H9 (cell line): ENCODE data around the gene RDH14. TPM values are rescaled to one million over a fixed set of nuclear protein-coding genes. Genes with fewer than 3 reads are reported as not detected.

ENCODE experiments used
- DNase-seq: peaks from one replicate; pipeline ENCODE4 v3.0.0-alpha.2; 2017
- H2AFZ ChIP-seq: one replicate; pipeline ENCODE4 v1.6.1; 2013; ENCODE audit warnings: mild to moderate bottlenecking, low read length, control low read depth, moderate library complexity
- H2AK5ac ChIP-seq: 2 replicates; pipeline ENCODE4 v1.6.1; 2013; ENCODE audit warnings: low read length, control low read depth, mixed read lengths; ENCODE audit not compliant: insufficient read length
- H2BK120ac ChIP-seq: one replicate; pipeline ENCODE4 v1.6.1; 2013; ENCODE audit warnings: low read depth, mild to moderate bottlenecking, low read length, control low read depth, inconsistent platforms; ENCODE audit not compliant: poor library complexity, severe bottlenecking
- H2BK12ac ChIP-seq: 2 replicates; pipeline ENCODE4 v1.6.1; 2013; ENCODE audit warnings: low read length, control low read depth, mixed read lengths, low read depth; ENCODE audit not compliant: insufficient read length
- H2BK15ac ChIP-seq: 2 replicates; pipeline ENCODE4 v1.6.1; 2013; ENCODE audit warnings: low read depth, low read length, control low read depth
- H2BK20ac ChIP-seq: one replicate; pipeline ENCODE4 v1.6.1; 2013; ENCODE audit warnings: low read depth, mild to moderate bottlenecking, low read length, control low read depth, inconsistent platforms; ENCODE audit not compliant: poor library complexity, severe bottlenecking
- H2BK5ac ChIP-seq: 2 replicates; pipeline ENCODE4 v1.6.1; 2013; ENCODE audit warnings: low read length, control low read depth, mixed read lengths; ENCODE audit not compliant: insufficient read length
- H3K14ac ChIP-seq: 2 replicates; pipeline ENCODE4 v1.6.1; 2013; ENCODE audit warnings: low read length, control low read depth; ENCODE audit not compliant: insufficient read depth
- H3K18ac ChIP-seq: 2 replicates; pipeline ENCODE4 v1.6.1; 2013; ENCODE audit warnings: low read depth, mild to moderate bottlenecking, mixed read lengths, low read length, control low read depth; ENCODE audit not compliant: insufficient read length
- H3K23ac ChIP-seq: 2 replicates; pipeline ENCODE4 v1.6.1; 2013; ENCODE audit warnings: low read length, control low read depth, mixed read lengths, low read depth; ENCODE audit not compliant: insufficient read length
- H3K23me2 ChIP-seq: 2 replicates; pipeline ENCODE4 v1.6.1; 2013; ENCODE audit warnings: low read depth, mild to moderate bottlenecking, mixed read lengths, low read length, control low read depth; ENCODE audit not compliant: insufficient read length, poor library complexity, severe bottlenecking
- H3K27ac ChIP-seq: 2 replicates; pipeline ENCODE4 v1.5.1; 2013; ENCODE audit warnings: low read length, control low read depth, mixed read lengths, low read depth; ENCODE audit not compliant: insufficient read length
- H3K27me3 ChIP-seq: 2 replicates; pipeline ENCODE4 v1.6.1; 2013; ENCODE audit warnings: low read length, control low read depth, inconsistent platforms; ENCODE audit not compliant: insufficient read depth
- H3K4ac ChIP-seq: 2 replicates; pipeline ENCODE4 v1.6.1; 2013; ENCODE audit warnings: low read depth, mild to moderate bottlenecking, control low read depth, inconsistent platforms, low read length, moderate library complexity
- H3K4me1 ChIP-seq: 2 replicates; pipeline ENCODE4 v1.6.1; 2013; ENCODE audit warnings: low read length, control low read depth, inconsistent platforms; ENCODE audit not compliant: insufficient read depth
- H3K4me2 ChIP-seq: 2 replicates; pipeline ENCODE4 v1.6.1; 2013; ENCODE audit warnings: low read length, control low read depth, mixed read lengths; ENCODE audit not compliant: insufficient read length, insufficient read depth
- H3K56ac ChIP-seq: 2 replicates; pipeline ENCODE4 v1.6.1; 2013; ENCODE audit warnings: low read depth, mild to moderate bottlenecking, mixed read lengths, low read length, control low read depth; ENCODE audit not compliant: insufficient read length
- H3K79me1 ChIP-seq: 2 replicates; pipeline ENCODE4 v1.6.1; 2013; ENCODE audit warnings: low read depth, mild to moderate bottlenecking, moderate library complexity, low read length, control low read depth, inconsistent platforms; ENCODE audit not compliant: insufficient read depth, poor library complexity, severe bottlenecking
- H3K79me2 ChIP-seq: 2 replicates; pipeline ENCODE4 v1.6.1; 2013; ENCODE audit warnings: low read length, control low read depth, inconsistent platforms; ENCODE audit not compliant: insufficient read depth
- H3K9ac ChIP-seq: 2 replicates; pipeline ENCODE4 v1.6.1; 2013; ENCODE audit warnings: low read length, control low read depth, mixed read lengths; ENCODE audit not compliant: insufficient read length; ENCODE audit errors: extremely low read depth
- H3K9me3 ChIP-seq: one replicate; pipeline ENCODE4 v1.6.1; 2013; ENCODE audit warnings: low read depth, low read length, inconsistent platforms; ENCODE audit not compliant: control insufficient read depth
- H3T11ph ChIP-seq: one replicate; pipeline ENCODE4 v1.6.1; 2013; ENCODE audit warnings: mild to moderate bottlenecking, low read length, control low read depth, inconsistent platforms
- H4K20me1 ChIP-seq: one replicate; pipeline ENCODE4 v1.6.1; 2013; ENCODE audit not compliant: control insufficient read depth, insufficient read length, insufficient read depth
- H4K5ac ChIP-seq: 2 replicates; pipeline ENCODE4 v1.6.1; 2013; ENCODE audit warnings: low read depth, mild to moderate bottlenecking, mixed read lengths, low read length, control low read depth; ENCODE audit not compliant: insufficient read length
- H4K8ac ChIP-seq: replicated peaks from 2 replicates; pipeline ENCODE4 v1.6.1; 2013; ENCODE audit warnings: low read length, control low read depth, mixed read lengths, low read depth; ENCODE audit not compliant: insufficient read length
- H4K91ac ChIP-seq: 2 replicates; pipeline ENCODE4 v1.6.1; 2013; ENCODE audit warnings: low read depth, mild to moderate bottlenecking, moderate library complexity, mixed read lengths, low read length, control low read depth; ENCODE audit not compliant: insufficient read length
- H3K27ac Mint-ChIP-seq, 3 experiments: 2 replicates in 2 of 3; 3 replicates in 1 of 3; pipeline ENCODE4 v1.8.0; 2020 to 2021; ENCODE audit warnings: mixed read lengths in 3 of 3, mild to moderate bottlenecking in 1 of 3, moderate library complexity in 1 of 3
- H3K27me3 Mint-ChIP-seq: 2 replicates; pipeline ENCODE4 v1.8.0; 2021; ENCODE audit warnings: low read depth, mild to moderate bottlenecking, moderate library complexity, mixed read lengths
- H3K36me3 Mint-ChIP-seq, 3 experiments: 2 replicates in 2 of 3; 3 replicates in 1 of 3; pipeline ENCODE4 v1.8.0; 2020 to 2021; ENCODE audit warnings: low read depth in 3 of 3, mixed read lengths in 3 of 3; ENCODE audit not compliant: insufficient read depth in 1 of 3
- H3K4me1 Mint-ChIP-seq, 2 experiments: 2 replicates each; pipeline ENCODE4 v1.8.0; 2020; ENCODE audit warnings: mixed read lengths in 2 of 2
- H3K4me3 Mint-ChIP-seq, 2 experiments: 2 replicates in 1 of 2; 3 replicates in 1 of 2; pipeline ENCODE4 v1.8.0; 2020 to 2021; ENCODE audit warnings: mild to moderate bottlenecking in 2 of 2, mixed read lengths in 2 of 2, moderate library complexity in 1 of 2
- H3K9me3 Mint-ChIP-seq, 2 experiments: 2 replicates in 1 of 2; 3 replicates in 1 of 2; pipeline ENCODE4 v1.8.0; 2020; ENCODE audit warnings: mild to moderate bottlenecking in 2 of 2, mixed read lengths in 2 of 2, moderate library complexity in 1 of 2
- CTCF ChIP-seq: fragments of 200-600 bp; sonication (generic); conservative IDR thresholded peaks from 3 replicates; pipeline ENCODE4 v1.8.0; 2021; ENCODE audit warnings: antibody characterized with exemption, mild to moderate bottlenecking
- WGBS: extraction: QIAGEN DNeasy Blood & Tissue Kit; methylation state at CpG from one replicate; pipeline ENCODE4 v1.1.7; 2013; ENCODE audit warnings: missing lambda C conversion rate, low lambda C conversion rate, mixed read lengths; ENCODE audit not compliant: insufficient read length; ENCODE audit errors: extremely low coverage; 5-methylcytosine and 5-hydroxymethylcytosine counted together
- total RNA-seq: library from RNA; stranded (reverse); gene quantifications from 2 replicates; pipeline ENCODE4 v1.2.1, GENCODE V29; 2021

RDH14 gene
- total RNA-seq, 1 experiment from 2014 or later = 25.5 TPM

- no peak overlapping the region for H4K8ac ChIP-seq
- no peak overlapping the region for H2BK120ac ChIP-seq
- H3K23me2 ChIP-seq = no peaks in the 10 kb centered on the region
- no peak overlapping the region for H2BK5ac ChIP-seq
- H3K9ac ChIP-seq = no peak overlapping the region
- H4K5ac ChIP-seq = no peak overlapping the region
- no peak overlapping the region for H3K4me3 Mint-ChIP-seq
- H3K27me3 ChIP-seq = no peaks in the 10 kb centered on the region
- no peak overlapping the region for H2AFZ ChIP-seq
- no peaks in the 10 kb centered on the region for H3K4me1 ChIP-seq
- H3K27ac ChIP-seq = no peak overlapping the region
- WGBS = no CpG with 5 or more reads among the region's 3 CpGs
- H3T11ph ChIP-seq = no peak overlapping the region
- H3K27ac Mint-ChIP-seq = no peak overlapping the region
- no peaks in the 10 kb centered on the region for H3K9me3 ChIP-seq
- H3K56ac ChIP-seq = no peak overlapping the region
- peaks cover 11 to 16% of the 10 kb centered on the region in 2 experiments for H3K9me3 Mint-ChIP-seq
- no peak overlapping the region for H3K14ac ChIP-seq
- H3K4me2 ChIP-seq = no peak overlapping the region
- no peak overlapping the region for H3K4ac ChIP-seq
- H2BK12ac ChIP-seq = no peak overlapping the region
- no peak overlapping the region for H3K18ac ChIP-seq
- no peak overlapping the region for H2BK15ac ChIP-seq
- no peaks in the 10 kb centered on the region for H3K4me1 Mint-ChIP-seq
- H3K23ac ChIP-seq = no peak overlapping the region
- H3K79me2 ChIP-seq = no peaks in the 10 kb centered on the region
- peaks cover 0 to 7% (median 0%) of the 10 kb centered on the region in 3 experiments; a peak in 3 of 7 replicates for H3K36me3 Mint-ChIP-seq
- no peaks in the 10 kb centered on the region for H3K79me1 ChIP-seq
- H4K20me1 ChIP-seq = no peaks in the 10 kb centered on the region
- H2AK5ac ChIP-seq = no peak overlapping the region
- DNase-seq = no peak
- TF ChIP-seq CTCF = no peak
- H2BK20ac ChIP-seq = no peak overlapping the region
- H3K27me3 Mint-ChIP-seq = no peaks in the 10 kb centered on the region
- H4K91ac ChIP-seq = no peak overlapping the region
Measured at GRCh38 chr2:18580606-18581005, 20.2 kb upstream of the RDH14 start.
